HS-5 (cell line): ENCODE measurements around the gene TAF8.

Experiments used
- DNase-seq: peaks from one replicate; pipeline ENCODE4 v3.0.0-alpha.2; 2012; ENCODE audit warnings: low read depth

The TAF8 gene

GRCh38 chr6:42095776-42096541 lies 45.6 kb downstream of the TAF8 start:
- no peak for DNase-seq

GRCh38 chr6:42099340-42100028 lies 49.2 kb downstream of the TAF8 start:
- no peak for DNase-seq

- peak; percentile 47 for DNase-seq
Observed at GRCh38 chr6:42100029-42100901, 49.9 kb downstream of the TAF8 start.

DNA sequence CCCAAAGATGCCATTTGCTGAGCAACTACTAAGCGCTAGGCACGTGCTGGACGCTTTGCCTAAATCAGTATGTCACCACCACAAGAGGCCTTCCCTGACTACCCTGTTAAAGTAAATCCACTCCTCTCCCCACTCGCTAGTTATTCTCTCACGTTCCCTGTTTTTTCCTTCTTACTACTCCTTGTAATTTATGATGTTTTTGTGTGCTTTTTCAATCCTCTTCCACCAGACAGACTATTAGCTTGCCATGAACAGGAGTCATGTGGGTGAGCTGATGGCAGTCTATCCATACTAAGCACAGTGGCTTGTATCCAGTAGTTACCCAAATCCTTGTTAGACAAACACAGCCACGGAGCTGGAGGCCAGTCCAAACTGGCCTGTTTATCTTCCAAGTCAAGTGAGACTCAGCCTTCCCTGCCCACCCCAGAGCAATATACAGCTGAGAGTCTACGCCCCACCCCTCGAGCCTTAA lies 50.9 kb downstream of the TAF8 start:
- DNase-seq: no peak

GRCh38 chr6:42103216-42103615 lies 52.9 kb downstream of the TAF8 start:
- DNase-seq: no peak

DNA sequence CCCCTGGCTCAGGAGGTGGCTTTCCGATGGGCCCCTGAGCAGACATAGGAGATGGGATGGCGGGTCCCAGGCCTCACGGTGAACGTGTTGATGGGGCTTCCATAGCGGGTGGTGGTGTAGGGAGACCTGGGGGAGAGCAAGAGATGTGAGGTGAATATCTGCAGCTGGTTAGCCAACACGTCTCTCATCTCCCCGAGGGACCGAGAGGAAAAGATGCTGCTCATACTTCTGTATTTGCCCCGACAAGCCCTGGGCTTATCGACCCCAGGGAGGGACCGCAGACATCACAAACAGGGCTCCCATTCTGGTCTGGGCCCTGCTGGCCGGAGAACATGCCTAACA lies 53.4 kb downstream of the TAF8 start:
- DNase-seq: no peak

GRCh38 chr6:42104095-42104803 lies 53.9 kb downstream of the TAF8 start:
- no peak for DNase-seq

GRCh38 chr6:42104804-42105125 lies 54.4 kb downstream of the TAF8 start:
- DNase-seq: no peak

- no peak for DNase-seq
Observed at GRCh38 chr6:42105156-42105648, 54.9 kb downstream of the TAF8 start.

- no peak for DNase-seq
Observed at GRCh38 chr6:42105709-42106108, 55.4 kb downstream of the TAF8 start.

DNA sequence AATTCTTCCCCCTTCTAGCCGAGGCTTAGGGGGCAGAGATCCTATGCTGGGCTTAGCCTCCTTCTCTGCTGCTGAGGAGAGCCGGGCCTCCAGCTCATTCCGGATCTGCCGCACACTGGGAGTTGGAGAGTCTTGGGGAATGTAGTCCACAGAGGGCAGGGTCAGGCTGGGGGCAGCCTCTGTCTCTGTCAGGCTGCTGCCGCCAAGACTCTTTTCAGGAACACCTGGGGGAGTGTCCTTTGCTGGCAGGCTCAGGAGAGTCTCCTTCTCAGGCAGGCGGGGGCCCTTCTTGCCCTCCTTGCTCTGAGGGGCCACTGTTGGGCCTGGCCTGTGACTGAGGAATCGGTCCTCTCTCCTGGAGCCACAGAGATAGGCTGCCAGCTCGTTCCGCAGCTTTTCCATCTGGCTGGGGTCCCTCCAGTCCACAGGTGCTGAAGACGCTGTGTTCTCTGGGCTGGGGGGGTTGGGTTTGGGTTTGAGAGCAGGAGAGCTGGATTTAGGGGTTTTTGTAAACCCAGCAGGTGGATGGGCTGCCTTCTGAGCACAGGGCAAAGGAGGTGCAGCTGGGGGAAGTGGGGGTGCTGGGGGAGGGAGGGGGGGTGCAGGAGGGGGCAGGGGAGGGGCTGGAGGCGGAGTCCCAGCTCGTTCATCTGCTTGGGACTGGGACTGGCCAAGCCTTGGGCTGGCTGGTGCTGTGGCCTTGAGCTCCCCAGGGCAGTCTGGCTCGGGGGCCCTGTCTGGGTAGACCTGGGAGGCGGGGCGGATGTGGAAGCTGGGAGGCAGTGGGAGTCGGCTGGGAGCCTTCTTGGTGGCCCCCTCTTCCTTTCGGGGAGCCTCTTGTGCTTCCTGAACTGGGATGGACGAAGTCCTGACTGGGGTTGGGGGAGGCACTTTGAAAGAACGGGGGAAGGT lies 56.0 kb downstream of the TAF8 start:
- DNase-seq: no peak

GRCh38 chr6:42108071-42108470 lies 57.7 kb downstream of the TAF8 start:
- no peak for DNase-seq

DNA sequence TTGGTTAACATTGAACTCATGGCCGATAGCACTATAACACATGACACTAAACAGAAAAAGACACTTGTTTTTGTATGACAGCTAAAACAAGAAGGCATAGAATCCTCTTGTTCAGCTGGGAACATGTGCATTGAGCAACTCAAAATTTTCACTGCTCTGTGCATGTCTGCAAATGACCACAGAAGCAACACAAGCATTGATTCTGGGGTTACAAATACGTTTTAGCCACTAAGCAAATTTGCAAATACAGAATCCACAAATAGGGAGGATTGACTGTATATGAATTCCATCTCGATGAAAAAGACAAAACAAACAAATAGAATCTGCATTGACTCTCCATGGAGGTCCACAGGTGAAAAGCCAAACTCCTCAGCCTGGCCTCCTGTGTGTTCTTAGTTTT lies 60.4 kb downstream of the TAF8 start:
- DNase-seq: no peak

DNA sequence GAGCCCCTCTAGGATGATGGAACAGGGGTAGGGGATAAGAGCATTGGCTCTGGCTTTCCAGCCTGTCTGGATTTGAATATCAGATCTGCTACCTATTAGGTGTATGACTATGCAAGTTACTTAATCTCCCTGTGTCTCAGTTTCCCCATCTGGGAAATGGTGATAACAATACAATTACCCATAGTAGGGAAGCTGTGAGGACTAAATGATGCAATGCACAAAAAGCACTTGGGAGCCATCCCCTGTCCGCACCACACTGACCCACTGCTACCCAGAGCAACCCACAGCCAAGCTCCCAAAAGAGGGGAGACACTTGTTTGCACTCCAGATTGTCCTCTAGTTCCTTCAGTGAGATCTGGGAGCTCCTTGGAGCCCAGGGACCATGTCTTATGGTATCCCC lies 62.0 kb downstream of the TAF8 start:
- no peak for DNase-seq

- no peak for DNase-seq
Observed at GRCh38 chr6:42113936-42114636, 63.8 kb downstream of the TAF8 start.

GRCh38 chr6:42117843-42118161 lies 67.5 kb downstream of the TAF8 start:
- no peak for DNase-seq

DNA sequence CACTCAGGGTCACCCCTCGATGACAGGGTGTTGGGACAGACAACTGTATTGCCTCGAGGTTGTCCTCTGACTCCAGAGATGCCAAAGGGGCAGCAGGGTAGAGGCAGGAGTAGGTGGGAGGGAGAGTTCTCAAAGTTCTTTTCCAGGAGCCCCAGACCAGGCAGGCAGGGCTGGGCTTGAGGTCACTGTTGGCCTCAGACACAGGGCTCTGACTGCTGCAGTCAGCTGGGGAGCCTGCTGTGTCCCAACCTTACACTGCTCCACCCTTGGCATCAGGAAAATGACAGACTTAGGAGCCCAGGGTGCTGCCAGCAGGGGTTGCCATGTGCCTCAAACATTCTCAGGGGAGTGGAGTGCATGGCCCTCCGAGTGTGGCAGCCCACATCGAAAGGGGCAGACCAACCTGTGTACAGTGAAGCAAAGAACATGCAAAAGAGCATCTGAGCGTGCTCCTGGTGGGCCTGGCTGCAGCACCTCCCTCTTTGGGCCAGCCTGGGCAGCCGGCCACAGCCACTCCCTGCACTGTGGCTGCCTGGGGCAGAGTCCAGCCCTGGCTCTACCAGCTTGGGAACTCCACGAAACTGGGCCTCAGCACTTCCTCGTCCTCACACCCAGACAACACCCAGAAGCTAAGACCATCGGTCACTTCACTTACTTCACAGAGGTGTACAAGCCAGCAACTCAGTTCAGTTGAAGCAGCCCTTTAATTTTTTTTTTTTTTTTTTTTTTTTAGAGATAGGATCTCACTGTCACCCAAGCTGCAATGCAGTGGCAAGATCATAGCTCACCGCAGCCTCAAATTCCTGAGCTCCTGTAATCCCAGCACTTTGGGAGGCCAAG lies 68.1 kb downstream of the TAF8 start:
- DNase-seq: no peak

DNA sequence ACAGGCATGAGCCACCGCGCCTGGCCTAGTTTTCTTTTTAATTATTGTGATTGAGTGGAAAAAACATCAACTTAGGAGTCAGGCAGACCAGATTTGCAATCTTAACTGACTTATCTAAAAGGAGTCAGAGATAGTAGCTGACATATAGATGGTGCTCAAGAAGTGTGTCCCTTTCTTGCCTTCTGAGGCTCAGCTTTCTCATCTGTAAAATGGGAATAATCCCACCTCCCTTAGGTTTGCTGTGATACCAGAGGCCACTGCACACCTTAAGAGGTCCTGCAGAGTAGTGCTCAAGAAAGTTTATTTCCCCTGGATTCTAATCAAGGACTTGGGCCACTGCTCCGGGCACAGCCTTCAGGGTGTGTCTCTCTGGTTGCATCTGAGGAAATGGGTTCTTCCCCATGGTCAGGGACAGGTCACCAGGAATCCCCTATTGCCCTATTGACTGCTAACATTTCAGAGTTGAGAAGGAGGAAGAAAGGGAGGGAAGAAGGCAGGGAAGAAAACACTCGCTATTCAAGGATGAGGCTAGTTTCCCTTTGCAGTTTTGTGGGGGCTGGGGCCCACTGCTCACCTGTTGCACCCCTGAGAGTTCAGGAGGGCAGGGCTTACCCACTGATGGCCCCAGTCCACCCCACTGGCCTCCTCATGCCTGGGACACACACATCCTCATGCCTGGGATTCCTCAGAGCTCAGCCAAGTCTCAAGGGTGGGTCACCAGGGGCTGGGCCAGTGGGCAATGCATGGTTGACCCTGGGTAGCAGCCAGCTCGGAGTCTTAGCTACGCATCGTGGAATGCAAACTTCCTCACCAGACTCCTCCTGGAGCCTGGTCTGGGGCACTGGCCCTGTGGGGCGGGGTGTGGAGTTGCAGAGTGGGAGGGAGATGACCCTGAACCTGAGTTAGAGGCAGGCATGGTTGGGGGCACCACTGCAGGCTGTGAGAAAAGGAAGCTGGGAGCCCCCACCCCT lies 70.9 kb downstream of the TAF8 start:
- DNase-seq: no peak
